Gastroesophageal sphincter (tissue), 4 donors: ENCODE data around the gene PLA2G4A. TPM values are rescaled to one million over a fixed set of nuclear protein-coding genes. Genes with fewer than 3 reads are reported as not detected.
A peak's percentile ranks its signal among the peaks of the same experiment; 100 is the strongest.

Experiments used
- ATAC-seq: fragments of 150-250 bp; one replicate; pipeline ENCODE4 v1.9.1; 2016; ENCODE audit warnings: mild to moderate bottlenecking, moderate library complexity
- H3K27ac ChIP-seq, 4 donors: fragments of 200-600 bp; sonication (generic) in 3 of 4; 1 replicate in 3 of 4; 2 replicates in 1 of 4; pipeline ENCODE4 v1.5.1; 2016 to 2019
- H3K27me3 ChIP-seq: fragments of 200-600 bp; sonication (generic); one replicate; pipeline ENCODE4 v1.5.1; 2019
- H3K36me3 ChIP-seq, 2 donors: fragments of 200-600 bp; sonication (generic); one replicate each; pipeline ENCODE4 v1.5.1; 2019; ENCODE audit warnings: control low read depth in 1 of 2
- H3K4me1 ChIP-seq, 3 donors: fragments of 200-600 bp; sonication (generic); 1 replicate in 2 of 3; 2 replicates in 1 of 3; pipeline ENCODE4 v1.5.1; 2016 to 2019; ENCODE audit warnings: control low read depth in 2 of 3
- H3K4me3 ChIP-seq, 2 donors: fragments of 200-600 bp; sonication (generic); one replicate each; pipeline ENCODE4 v1.5.1; 2019; ENCODE audit warnings: mild to moderate bottlenecking in 1 of 2, moderate library complexity in 1 of 2
- H3K9me3 ChIP-seq, 3 donors: fragments of 200-600 bp; sonication (generic); one replicate each; pipeline ENCODE4 v1.5.1; 2017 to 2019; ENCODE audit warnings: control low read depth in 2 of 3
- CTCF ChIP-seq, 4 experiments: fragments of 200-600 bp in 2 of 4; fragments of 450-650 bp in 2 of 4; sonication (generic) in 1 of 4; IDR thresholded peaks; one replicate each; pipeline ENCODE4 v1.5.1; 2017 to 2019; ENCODE audit warnings: antibody characterized with exemption in 4 of 4, mild to moderate bottlenecking in 2 of 4, moderate library complexity in 2 of 4
- EP300 ChIP-seq: sonication (generic); formaldehyde crosslinking; IDR thresholded peaks from one replicate; pipeline ENCODE4 v1.6.1; 2017; ENCODE audit warnings: antibody characterized with exemption, mild to moderate bottlenecking
- POLR2A ChIP-seq, 2 donors: fragments of 450-650 bp; IDR thresholded peaks; one replicate each; pipeline ENCODE4 v1.6.1; 2017; ENCODE audit warnings: antibody characterized with exemption in 2 of 2, mild to moderate bottlenecking in 2 of 2, moderate library complexity in 1 of 2
- POLR2AphosphoS5 ChIP-seq: sonication (generic); formaldehyde crosslinking; IDR thresholded peaks from one replicate; pipeline ENCODE4 v1.6.1; 2017; ENCODE audit warnings: antibody characterized with exemption
- WGBS, 2 donors: methylation state at CpG; one replicate each; pipeline ENCODE4 v1.1.5; 2018; ENCODE audit warnings: low coverage in 1 of 2; 5-methylcytosine and 5-hydroxymethylcytosine counted together
- total RNA-seq, 4 donors: library from RNA; depleted of rRNA; stranded (reverse); fragments of >200 nt; gene quantifications; one replicate each; pipeline ENCODE4 v1.1.0, GENCODE V29; 2016

The PLA2G4A gene
- total RNA-seq, 4 donors from 2014 or later: 3.6 to 9.7 (median 5.0) TPM

GRCh38 chr1:186948535-186948934, 119.8 kb downstream of the PLA2G4A start:
- Histone ChIP-seq H3K9me3 (no peaks in the 10 kb centered on the region), H3K27ac (no peak overlapping the region), H3K27me3 (no peaks in the 10 kb centered on the region), H3K36me3 (peaks cover 0 to 4% of the 10 kb centered on the region in 2 donors), H3K4me3 (no peak overlapping the region), H3K4me1 (no peaks in the 10 kb centered on the region)
- ATAC-seq: no peak
- TF ChIP-seq POLR2AphosphoS5 (no peak), EP300 (no peak), POLR2A (IDR thresholded peaks at IDR 0.05) (no peak), CTCF (IDR thresholded peaks at IDR 0.05) (no peak)
- 58 to 80% methylated on average over 3 to 4 of the region's 4 CpGs for WGBS, 2 donors

- H3K27ac ChIP-seq: no peak overlapping the region
- peaks cover 0 to 4% of the 10 kb centered on the region in 2 donors for H3K36me3 ChIP-seq
- H3K9me3 ChIP-seq: no peaks in the 10 kb centered on the region
- ATAC-seq: no peak
- 0 to 42% methylated on average over 1 of the region's 1 CpG for WGBS, 2 donors
- H3K27me3 ChIP-seq: no peaks in the 10 kb centered on the region
- no peak overlapping the region for H3K4me3 ChIP-seq
- H3K4me1 ChIP-seq: no peaks in the 10 kb centered on the region
- TF ChIP-seq EP300 (no peak), POLR2A (IDR thresholded peaks at IDR 0.05) (no peak), CTCF (IDR thresholded peaks at IDR 0.05) (no peak), POLR2AphosphoS5 (no peak)
Observed at GRCh38 chr1:186949173-186949572, 120.4 kb downstream of the PLA2G4A start.

GRCh38 chr1:186950547-186950946, 121.8 kb downstream of the PLA2G4A start:
- 62 to 70% methylated on average over 3 to 4 of the region's 4 CpGs for WGBS, 2 donors
- no peak for ATAC-seq
- no peak overlapping the region for H3K27ac ChIP-seq
- no peaks in the 10 kb centered on the region for H3K27me3 ChIP-seq
- no peaks in the 10 kb centered on the region for H3K4me1 ChIP-seq
- H3K9me3 ChIP-seq: no peaks in the 10 kb centered on the region
- peaks cover 0 to 4% of the 10 kb centered on the region in 2 donors for H3K36me3 ChIP-seq
- TF ChIP-seq POLR2AphosphoS5 (no peak), POLR2A (IDR thresholded peaks at IDR 0.05) (no peak), CTCF (IDR thresholded peaks at IDR 0.05) (no peak), EP300 (no peak)
- no peak overlapping the region for H3K4me3 ChIP-seq

- no peak for TF ChIP-seq POLR2A (IDR thresholded peaks at IDR 0.05)
- ATAC-seq: no peak
- Histone ChIP-seq H3K9me3 (no peaks in the 10 kb centered on the region), H3K27ac (no peak overlapping the region), H3K4me1 (no peaks in the 10 kb centered on the region), H3K4me3 (no peak overlapping the region), H3K27me3 (no peaks in the 10 kb centered on the region), H3K36me3 (peaks cover 0 to 4% of the 10 kb centered on the region in 2 donors)
- 78% methylated on average over 1 to 2 of the region's 2 CpGs for WGBS, 2 donors
Observed at GRCh38 chr1:186953876-186954275, 125.1 kb downstream of the PLA2G4A start.

GRCh38 chr1:186957314-186957713, 128.6 kb downstream of the PLA2G4A start:
- peak; percentile 76 for ATAC-seq
- no peak for TF ChIP-seq EP300
- TF ChIP-seq POLR2A (IDR thresholded peaks at IDR 0.05): no peak
- TF ChIP-seq CTCF (IDR thresholded peaks at IDR 0.05): no peak
- TF ChIP-seq POLR2AphosphoS5: no peak
- no peaks in the 10 kb centered on the region for H3K27me3 ChIP-seq

More at GRCh38 chr1:186957314-186957713, 128.6 kb downstream of the PLA2G4A start:
- Histone ChIP-seq H3K27ac (no peak overlapping the region), H3K9me3 (no peaks in the 10 kb centered on the region), H3K36me3 (no peaks in the 10 kb centered on the region), H3K4me1 (no peaks in the 10 kb centered on the region), H3K4me3 (no peak overlapping the region)
- 42% methylated on average over 1 of the region's 2 CpGs; no CpG with 5 or more reads in 1 of the 2 donors for WGBS, 2 donors
